ENCODE measurements around the gene CUL9.
"Not testable (repeated sequence)": the region's sequence is repeated elsewhere in the genome, so short reads cannot be mapped to it uniquely, and the experiment has no call there.

Gene CUL9

GRCh38 chr6:43181942-43182860 is at the start of gene CUL9:
Gene CUL9 (plus strand): TSS chr6:43182196. CDS start chr6:43184311, 2,115 bp downstream.
- Histone ChIP-seq H3K4me3 (ENCODE audit: low read length) (peak within 1 kb of the TSS; percentile 55), H2AFZ (ENCODE audit: low read depth, low read length) (peak within 1 kb of the TSS; percentile 42), H3K36me3 (ENCODE audit: insufficient read depth, low read length) (peaks cover 43% of the 10 kb centered on the region), H3K4me1 (ENCODE audit: insufficient read depth, low read length) (peaks cover 15% of the 10 kb centered on the region), H3K9me3 (ENCODE audit: low read length) (peaks cover 12% of the 10 kb centered on the region), H3K27me3 (ENCODE audit: insufficient read depth, low read length) (no peaks in the 10 kb centered on the region)

DNA sequence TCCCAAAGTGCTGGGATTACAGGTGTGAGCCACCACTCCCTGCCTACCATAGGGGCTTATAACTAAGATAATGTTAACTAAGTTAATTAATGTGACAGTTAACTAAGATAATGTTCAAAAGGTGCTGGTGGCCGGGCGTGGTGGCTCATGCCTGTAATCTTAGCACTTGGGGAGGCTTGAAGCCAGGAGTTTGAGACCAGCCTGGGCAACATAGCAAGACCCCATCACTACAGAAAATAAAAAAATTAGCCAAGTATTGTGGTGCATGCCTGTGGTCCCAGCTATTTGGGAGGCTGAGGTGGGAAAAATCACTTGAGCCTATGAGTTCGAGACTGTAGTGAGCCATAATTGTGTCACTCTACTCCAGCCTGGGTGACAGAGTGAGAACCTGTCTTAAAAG is 43.7 kb upstream of the CUL9 start:
- H2AFZ ChIP-seq (ENCODE audit: low read depth, low read length): no peak overlapping the region
- no peaks in the 10 kb centered on the region for H3K27me3 ChIP-seq (ENCODE audit: insufficient read depth, low read length)
- peaks cover 5% of the 10 kb centered on the region for H3K4me1 ChIP-seq (ENCODE audit: insufficient read depth, low read length)
- H3K36me3 ChIP-seq (ENCODE audit: insufficient read depth, low read length): peaks cover 5% of the 10 kb centered on the region
- H3K4me3 ChIP-seq (ENCODE audit: low read length): no peak overlapping the region
- H3K9me3 ChIP-seq (ENCODE audit: low read length): no peaks in the 10 kb centered on the region

DNA sequence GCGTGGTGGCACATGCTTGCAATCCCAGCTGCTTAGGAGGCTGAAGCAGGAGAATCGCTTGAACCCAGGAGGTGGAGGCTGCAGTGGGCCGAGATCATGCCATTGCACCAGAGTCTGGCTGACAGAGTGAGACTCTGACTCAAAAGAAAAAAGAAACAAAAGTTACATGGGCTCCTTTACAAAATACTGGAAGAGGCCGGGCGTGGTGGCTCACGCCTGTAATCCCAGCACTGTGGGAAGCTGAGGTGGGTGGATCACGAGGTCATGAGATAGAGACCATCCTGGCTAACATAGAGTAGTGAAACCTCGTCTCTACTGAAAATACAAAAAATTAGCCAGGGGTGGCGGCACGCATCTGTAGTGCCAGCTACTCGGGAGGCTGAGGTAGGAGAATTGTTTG is 42.0 kb upstream of the CUL9 start:
- H3K36me3 ChIP-seq (ENCODE audit: insufficient read depth, low read length): not testable (repeated sequence)

GRCh38 chr6:43141644-43142043 is 40.4 kb upstream of the CUL9 start:
- Histone ChIP-seq H3K4me1 (ENCODE audit: insufficient read depth, low read length) (peaks cover 11% of the 10 kb centered on the region), H3K27me3 (ENCODE audit: insufficient read depth, low read length) (no peaks in the 10 kb centered on the region), H3K4me3 (ENCODE audit: low read length) (no peak overlapping the region), H2AFZ (ENCODE audit: low read depth, low read length) (no peak overlapping the region), H3K36me3 (ENCODE audit: insufficient read depth, low read length) (peaks cover 20% of the 10 kb centered on the region), H3K9me3 (ENCODE audit: low read length) (no peaks in the 10 kb centered on the region)

More for the DNA sequence above, 42.0 kb upstream of the CUL9 start:
- H3K4me3 ChIP-seq (ENCODE audit: low read length); H3K9me3 ChIP-seq (ENCODE audit: low read length); H3K27me3 ChIP-seq (ENCODE audit: insufficient read depth, low read length); H2AFZ ChIP-seq (ENCODE audit: low read depth, low read length): not testable (repeated sequence)
- H3K4me1 ChIP-seq (ENCODE audit: insufficient read depth, low read length): peaks cover 11% of the 10 kb centered on the region

DNA sequence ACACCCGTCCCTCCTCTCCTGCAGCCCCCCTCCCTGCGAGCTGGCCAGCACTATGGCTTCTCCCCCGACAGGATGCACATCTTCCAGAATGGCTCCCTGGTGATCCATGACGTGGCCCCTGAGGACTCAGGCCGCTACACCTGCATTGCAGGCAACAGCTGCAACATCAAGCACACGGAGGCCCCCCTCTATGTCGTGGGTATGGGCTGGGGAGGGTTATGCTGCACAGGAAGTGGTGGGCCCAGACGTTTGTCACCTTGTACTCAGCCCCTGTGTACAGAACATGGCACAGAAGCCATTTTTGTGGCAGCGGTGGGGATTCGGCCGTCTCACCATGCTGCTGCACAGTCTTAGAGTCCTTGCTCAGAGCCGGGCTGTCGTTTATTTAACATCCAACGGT is 39.9 kb upstream of the CUL9 start:
- H3K36me3 ChIP-seq (ENCODE audit: insufficient read depth, low read length): peaks cover 24% of the 10 kb centered on the region

DNA sequence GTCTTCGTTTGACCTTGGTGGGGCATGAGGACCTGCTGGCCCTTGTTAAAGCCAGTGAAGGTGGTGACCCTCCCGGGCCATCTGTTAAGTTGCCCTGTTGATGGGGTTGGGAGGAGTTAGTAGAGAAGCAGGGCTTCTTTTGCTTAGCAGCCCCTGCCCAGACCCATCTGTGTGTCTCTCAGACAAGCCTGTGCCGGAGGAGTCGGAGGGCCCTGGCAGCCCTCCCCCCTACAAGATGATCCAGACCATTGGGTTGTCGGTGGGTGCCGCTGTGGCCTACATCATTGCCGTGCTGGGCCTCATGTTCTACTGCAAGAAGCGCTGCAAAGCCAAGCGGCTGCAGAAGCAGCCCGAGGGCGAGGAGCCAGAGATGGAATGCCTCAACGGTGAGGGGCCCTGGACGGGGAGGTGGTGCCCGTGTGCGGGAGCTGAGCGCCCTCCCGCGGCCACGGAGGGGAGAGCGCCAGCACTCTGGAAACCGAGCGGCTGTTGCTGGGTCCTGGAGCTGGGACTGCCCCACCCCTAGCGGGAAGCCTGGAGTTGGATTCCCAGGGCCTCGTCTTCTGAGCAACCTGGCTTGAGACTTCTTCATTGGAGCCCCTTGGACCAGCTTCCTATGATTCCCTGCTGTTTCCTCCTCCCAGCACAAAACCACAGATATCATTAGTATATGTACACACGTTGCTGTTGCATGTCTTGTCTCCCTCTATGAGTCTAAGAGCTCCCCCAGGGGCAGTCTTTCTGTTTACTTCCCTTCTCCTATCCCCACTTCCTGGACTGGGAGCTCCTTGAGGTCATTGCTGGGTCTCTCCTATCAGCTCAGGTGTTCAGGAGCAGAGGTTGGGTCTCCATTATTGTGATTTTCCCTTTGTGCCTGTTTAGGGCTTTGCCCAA is 38.5 kb upstream of the CUL9 start:
- Histone ChIP-seq H3K27me3 (ENCODE audit: insufficient read depth, low read length) (no peaks in the 10 kb centered on the region), H3K36me3 (ENCODE audit: insufficient read depth, low read length) (peaks cover 31% of the 10 kb centered on the region), H2AFZ (ENCODE audit: low read depth, low read length) (no peak overlapping the region), H3K9me3 (ENCODE audit: low read length) (no peaks in the 10 kb centered on the region), H3K4me1 (ENCODE audit: insufficient read depth, low read length) (peaks cover 11% of the 10 kb centered on the region), H3K4me3 (ENCODE audit: low read length) (no peak overlapping the region)

More for the DNA sequence above, 39.9 kb upstream of the CUL9 start:
- Histone ChIP-seq H3K4me1 (ENCODE audit: insufficient read depth, low read length) (peaks cover 11% of the 10 kb centered on the region), H2AFZ (ENCODE audit: low read depth, low read length) (no peak overlapping the region), H3K27me3 (ENCODE audit: insufficient read depth, low read length) (no peaks in the 10 kb centered on the region), H3K9me3 (ENCODE audit: low read length) (no peaks in the 10 kb centered on the region), H3K4me3 (ENCODE audit: low read length) (no peak overlapping the region)

DNA sequence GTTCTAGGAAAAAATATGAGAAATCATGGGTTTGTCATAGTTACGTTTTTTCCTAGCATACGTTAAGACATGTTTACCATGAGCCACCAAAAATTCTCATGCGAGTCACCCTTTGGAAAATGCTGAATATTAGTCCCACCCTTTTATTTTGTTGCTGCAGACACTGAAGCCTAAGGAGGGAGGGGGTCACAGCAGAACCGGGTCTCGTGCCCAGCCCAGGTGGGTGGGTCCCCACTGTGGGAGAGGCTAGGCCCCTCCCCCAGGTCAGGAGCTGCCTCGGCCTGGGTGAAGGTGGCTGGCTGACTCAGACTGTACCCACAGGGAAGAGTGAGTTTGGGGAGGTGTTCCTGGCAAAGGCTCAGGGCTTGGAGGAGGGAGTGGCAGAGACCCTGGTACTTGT is 37.1 kb upstream of the CUL9 start:
- H3K36me3 ChIP-seq (ENCODE audit: insufficient read depth, low read length): peaks cover 28% of the 10 kb centered on the region
- no peaks in the 10 kb centered on the region for H3K27me3 ChIP-seq (ENCODE audit: insufficient read depth, low read length)
- H2AFZ ChIP-seq (ENCODE audit: low read depth, low read length): no peak overlapping the region
- H3K9me3 ChIP-seq (ENCODE audit: low read length): no peaks in the 10 kb centered on the region
- H3K4me1 ChIP-seq (ENCODE audit: insufficient read depth, low read length): peaks cover 11% of the 10 kb centered on the region
- no peak overlapping the region for H3K4me3 ChIP-seq (ENCODE audit: low read length)

GRCh38 chr6:43146261-43146660 is 35.7 kb upstream of the CUL9 start:
- peaks cover 11% of the 10 kb centered on the region for H3K4me1 ChIP-seq (ENCODE audit: insufficient read depth, low read length)
- no peaks in the 10 kb centered on the region for H3K27me3 ChIP-seq (ENCODE audit: insufficient read depth, low read length)
- no peak overlapping the region for H2AFZ ChIP-seq (ENCODE audit: low read depth, low read length)
- H3K9me3 ChIP-seq (ENCODE audit: low read length): no peaks in the 10 kb centered on the region
- H3K4me3 ChIP-seq (ENCODE audit: low read length): no peak overlapping the region
- peaks cover 32% of the 10 kb centered on the region for H3K36me3 ChIP-seq (ENCODE audit: insufficient read depth, low read length)

- H3K27me3 ChIP-seq (ENCODE audit: insufficient read depth, low read length): no peaks in the 10 kb centered on the region
- H2AFZ ChIP-seq (ENCODE audit: low read depth, low read length): no peak overlapping the region
- H3K36me3 ChIP-seq (ENCODE audit: insufficient read depth, low read length): peaks cover 32% of the 10 kb centered on the region
- peaks cover 11% of the 10 kb centered on the region for H3K4me1 ChIP-seq (ENCODE audit: insufficient read depth, low read length)
- no peak overlapping the region for H3K4me3 ChIP-seq (ENCODE audit: low read length)
- no peaks in the 10 kb centered on the region for H3K9me3 ChIP-seq (ENCODE audit: low read length)
Measured at GRCh38 chr6:43146709-43147688, 35.0 kb upstream of the CUL9 start.

DNA sequence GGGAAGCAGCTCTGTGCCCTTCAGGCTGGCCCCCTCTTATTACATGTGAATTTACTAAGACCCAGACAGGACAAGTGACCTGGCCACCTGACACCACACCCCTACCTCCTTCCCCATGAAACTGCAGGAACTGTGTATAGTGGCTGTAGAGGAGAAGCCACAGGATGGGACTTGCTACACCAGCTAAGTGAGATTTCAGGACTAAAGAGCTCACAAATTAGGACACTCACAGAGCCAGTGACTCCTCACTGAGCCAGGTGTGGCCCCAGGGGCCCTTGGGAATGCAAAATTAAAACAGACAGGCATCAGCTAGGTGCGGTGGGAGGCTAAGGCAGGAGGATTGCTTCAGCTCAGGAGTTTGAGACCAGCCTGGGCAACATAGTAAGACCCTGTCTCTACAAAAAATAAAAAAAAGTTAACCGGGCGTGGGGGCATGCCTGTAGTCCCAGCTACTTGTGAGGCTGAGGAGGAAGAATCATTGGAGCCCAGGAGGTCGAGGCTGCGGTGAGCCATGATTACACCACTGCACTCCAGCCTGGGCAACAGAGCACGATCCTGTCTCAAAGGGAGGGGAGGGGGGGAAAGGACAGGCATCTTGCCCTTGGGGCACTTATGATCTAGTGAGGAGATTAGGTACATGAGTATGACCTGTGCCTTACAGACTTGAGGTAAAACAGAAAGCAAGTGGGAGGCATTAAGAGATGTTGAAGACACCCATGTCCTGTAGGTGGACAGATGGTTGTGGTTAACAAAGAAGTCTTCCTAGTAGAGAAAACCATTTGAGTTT is 34.1 kb upstream of the CUL9 start:
- H3K27me3 ChIP-seq (ENCODE audit: insufficient read depth, low read length): no peaks in the 10 kb centered on the region
- no peak overlapping the region for H3K4me3 ChIP-seq (ENCODE audit: low read length)
- H2AFZ ChIP-seq (ENCODE audit: low read depth, low read length): no peak overlapping the region
- H3K9me3 ChIP-seq (ENCODE audit: low read length): no peaks in the 10 kb centered on the region
- H3K36me3 ChIP-seq (ENCODE audit: insufficient read depth, low read length): peaks cover 37% of the 10 kb centered on the region
- peaks cover 9% of the 10 kb centered on the region for H3K4me1 ChIP-seq (ENCODE audit: insufficient read depth, low read length)

- no peak overlapping the region for H3K4me3 ChIP-seq (ENCODE audit: low read length)
- H3K4me1 ChIP-seq (ENCODE audit: insufficient read depth, low read length): no peaks in the 10 kb centered on the region
- no peaks in the 10 kb centered on the region for H3K27me3 ChIP-seq (ENCODE audit: insufficient read depth, low read length)
- H3K9me3 ChIP-seq (ENCODE audit: low read length): no peaks in the 10 kb centered on the region
- H3K36me3 ChIP-seq (ENCODE audit: insufficient read depth, low read length): peaks cover 39% of the 10 kb centered on the region
- H2AFZ ChIP-seq (ENCODE audit: low read depth, low read length): no peak overlapping the region
Measured at GRCh38 chr6:43149265-43149664, 32.7 kb upstream of the CUL9 start.

All from neuron (in vitro differentiated cells).